Inferior parietal cortex (tissue), 1 donor: ENCODE measurements around the gene DAGLB.
"Not testable (repeated sequence)": the region's sequence is repeated elsewhere in the genome, so short reads cannot be mapped to it uniquely, and the experiment has no call there.

Experiments
- DNase-seq: peaks from one replicate; pipeline ENCODE4 v3.0.0-alpha.2; 2016; ENCODE audit errors: extremely low spot score

DAGLB gene

GRCh38 chr7:6461946-6462550 lies 14.3 kb upstream of the DAGLB start:
- DNase-seq = no peak

GRCh38 chr7:6460990-6461584 lies 13.3 kb upstream of the DAGLB start:
- no peak for DNase-seq

- DNase-seq = no peak
Observed at GRCh38 chr7:6460303-6460702, 12.5 kb upstream of the DAGLB start.

GRCh38 chr7:6458676-6459075 lies 10.9 kb upstream of the DAGLB start:
- DNase-seq = not testable (repeated sequence)

GRCh38 chr7:6453734-6454133 lies 6.0 kb upstream of the DAGLB start:
- DNase-seq = no peak

GRCh38 chr7:6451224-6451705 lies 3.5 kb upstream of the DAGLB start:
- DNase-seq = no peak

GRCh38 chr7:6450591-6450990 lies 2.8 kb upstream of the DAGLB start:
- DNase-seq = not testable (repeated sequence)

GRCh38 chr7:6449884-6450283 lies 2.1 kb upstream of the DAGLB start:
- not testable (repeated sequence) for DNase-seq

GRCh38 chr7:6448943-6449543 lies 1.3 kb upstream of the DAGLB start:
- DNase-seq = no peak

GRCh38 chr7:6446838-6447580 lies 745 bp downstream of the DAGLB start:
- peak; percentile 68 for DNase-seq

- no peak for DNase-seq
Observed at GRCh38 chr7:6444516-6445269, 3.1 kb downstream of the DAGLB start.

- no peak for DNase-seq
Observed at GRCh38 chr7:6443372-6443941, 4.3 kb downstream of the DAGLB start.

GRCh38 chr7:6442114-6442513 lies 5.6 kb downstream of the DAGLB start:
- no peak for DNase-seq

GRCh38 chr7:6440381-6440780 lies 7.4 kb downstream of the DAGLB start:
- no peak for DNase-seq

GRCh38 chr7:6438427-6438826 lies 9.3 kb downstream of the DAGLB start:
- DNase-seq = no peak

- no peak for DNase-seq
Observed at GRCh38 chr7:6437251-6437650, 10.5 kb downstream of the DAGLB start.

- DNase-seq = peak; percentile 51
Observed at GRCh38 chr7:6436385-6436685, 11.4 kb downstream of the DAGLB start.

GRCh38 chr7:6435486-6436384 lies 12.0 kb downstream of the DAGLB start:
- DNase-seq = peak; percentile 92

- DNase-seq = no peak
Observed at GRCh38 chr7:6433784-6434615, 13.8 kb downstream of the DAGLB start.

- no peak for DNase-seq
Observed at GRCh38 chr7:6432781-6433180, 15.0 kb downstream of the DAGLB start.
